Measurements from ENCODE around the gene SRGAP2C. TPM values are rescaled to one million over a fixed set of nuclear protein-coding genes. Genes with fewer than 3 reads are reported as not detected.
"Not testable (repeated sequence)": the region's sequence is repeated elsewhere in the genome, so short reads cannot be mapped to it uniquely, and the experiment has no call there.

SRGAP2C gene
- total RNA-seq, 1 donor from 2014 or later: 20.0 TPM

DNA sequence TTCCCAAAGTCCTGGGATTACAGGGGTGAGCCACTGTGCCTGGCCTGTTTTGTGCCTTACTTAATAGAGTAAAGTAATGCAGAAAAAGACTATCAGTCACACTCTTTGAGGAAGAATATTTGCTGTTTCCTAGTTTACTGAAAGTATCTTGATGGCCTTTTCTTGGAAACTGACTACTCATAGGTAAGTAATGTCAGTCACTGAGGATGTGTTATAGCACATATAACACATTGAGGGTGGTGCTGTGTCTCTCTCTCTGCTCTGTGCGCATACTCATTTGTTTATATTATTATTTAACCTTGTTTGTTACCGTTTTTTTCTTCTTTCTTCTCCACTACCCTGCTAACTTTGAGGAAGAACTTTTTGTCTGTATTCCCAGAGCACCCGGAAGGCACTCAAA is 93.4 kb downstream of the SRGAP2C start:
- not testable (repeated sequence) for DNase-seq (ENCODE audit: low read depth, low spot score)

DNA sequence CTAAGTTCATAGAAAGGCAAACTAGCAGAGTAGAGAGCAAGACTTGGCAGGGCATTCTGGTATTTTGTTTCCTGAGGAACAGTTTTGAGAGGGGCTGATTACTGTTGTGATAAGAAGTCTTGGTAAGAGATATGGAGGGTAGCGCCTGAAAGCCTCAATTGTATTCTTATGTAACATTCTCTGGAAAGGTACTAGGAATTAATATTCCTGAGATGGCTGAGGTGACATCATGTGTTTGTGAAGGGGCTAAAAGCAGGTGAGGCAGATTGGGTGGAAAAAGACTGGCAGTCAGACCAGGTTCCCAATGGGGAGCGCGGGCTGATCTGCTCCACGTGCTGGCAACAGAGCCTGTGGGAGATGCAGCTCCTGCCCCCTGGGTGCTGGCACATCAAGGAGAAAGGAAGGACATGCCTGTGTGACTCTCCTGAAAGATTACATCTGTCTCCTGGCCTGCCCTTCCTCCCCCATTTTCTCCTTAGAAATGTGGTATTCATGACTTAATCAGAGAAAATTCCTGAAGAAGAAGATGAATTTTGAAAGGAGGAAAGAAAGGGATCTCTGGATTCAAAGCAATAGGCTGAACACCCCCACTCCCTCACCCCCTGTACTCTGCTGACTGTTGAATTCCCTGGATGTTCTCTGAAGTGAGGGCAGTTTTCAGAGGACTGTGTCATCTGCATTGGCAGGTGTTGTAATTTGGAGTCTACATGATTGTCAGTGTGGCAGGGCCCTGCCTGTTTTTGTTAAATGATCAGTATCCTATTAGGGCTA is 94.2 kb downstream of the SRGAP2C start:
- not testable (repeated sequence) for DNase-seq (ENCODE audit: low read depth, low spot score)

DNA sequence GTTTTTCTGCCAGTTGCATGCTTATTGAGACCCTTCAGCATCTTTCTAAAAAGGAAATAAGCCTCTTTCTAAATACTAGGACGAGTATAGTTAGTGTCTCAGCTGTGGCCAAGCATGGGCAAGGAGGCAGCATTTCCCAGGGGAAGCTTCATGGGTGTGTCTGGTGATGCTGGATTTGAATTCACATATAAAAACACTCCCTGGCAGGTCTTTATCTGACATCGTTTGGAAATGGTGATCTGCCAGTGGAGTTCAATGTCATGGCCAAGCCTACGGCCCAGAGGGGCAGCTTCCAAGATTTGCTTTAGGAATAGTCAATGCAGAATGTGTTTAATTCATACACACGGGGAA is 94.7 kb downstream of the SRGAP2C start:
- not testable (repeated sequence) for DNase-seq (ENCODE audit: low read depth, low spot score)

DNA sequence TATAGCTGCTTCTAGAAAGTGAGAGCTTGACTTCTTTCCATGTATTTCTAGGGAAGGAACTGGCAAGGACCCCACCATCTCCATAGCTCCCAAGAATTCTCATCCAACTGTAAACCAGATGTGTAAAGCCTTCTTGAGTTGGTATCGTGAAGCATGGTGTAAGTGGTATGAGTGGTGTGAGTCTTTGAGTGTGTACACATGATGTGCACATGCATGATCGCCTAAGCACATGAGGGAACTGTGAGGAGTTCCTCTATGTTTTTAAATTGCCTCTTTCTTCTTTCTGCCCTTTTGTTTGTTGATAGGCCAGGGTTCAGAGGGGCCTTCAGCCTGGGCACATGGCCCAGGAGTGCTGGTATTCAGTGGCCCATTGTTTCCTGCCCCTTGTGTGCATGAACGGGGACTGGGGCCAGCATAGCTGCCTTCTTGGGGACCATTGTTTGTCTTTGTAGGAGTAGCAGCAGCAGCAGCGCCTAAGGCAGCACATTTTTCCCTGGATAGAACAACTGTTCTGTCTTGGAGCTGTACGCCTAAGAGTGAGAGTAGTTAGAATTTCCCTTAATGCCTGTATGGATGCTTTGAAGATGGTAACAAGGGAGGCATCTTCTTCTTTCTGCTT is 96.0 kb downstream of the SRGAP2C start:
- DNase-seq (ENCODE audit: low read depth, low spot score): not testable (repeated sequence)

DNA sequence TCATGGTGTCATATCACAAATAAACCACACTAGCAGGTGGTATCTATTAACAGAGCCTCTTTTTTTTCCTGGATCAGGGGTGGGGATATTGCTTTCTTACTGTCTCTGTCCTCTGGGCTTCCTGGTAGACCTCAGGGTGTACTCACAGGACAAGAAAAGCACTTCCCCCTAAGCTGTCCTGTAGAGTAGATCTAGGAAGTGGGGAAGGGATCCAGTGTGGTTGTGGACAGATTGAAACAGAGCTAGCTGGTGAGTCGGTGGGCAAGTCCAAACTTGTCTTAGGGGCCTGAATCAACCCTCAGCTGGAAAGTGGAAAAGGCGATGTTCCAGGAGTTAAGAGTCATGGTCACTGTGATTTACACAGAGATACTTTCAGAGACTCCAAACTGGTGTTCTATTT is 96.7 kb downstream of the SRGAP2C start:
- not testable (repeated sequence) for DNase-seq (ENCODE audit: low read depth, low spot score)

DNA sequence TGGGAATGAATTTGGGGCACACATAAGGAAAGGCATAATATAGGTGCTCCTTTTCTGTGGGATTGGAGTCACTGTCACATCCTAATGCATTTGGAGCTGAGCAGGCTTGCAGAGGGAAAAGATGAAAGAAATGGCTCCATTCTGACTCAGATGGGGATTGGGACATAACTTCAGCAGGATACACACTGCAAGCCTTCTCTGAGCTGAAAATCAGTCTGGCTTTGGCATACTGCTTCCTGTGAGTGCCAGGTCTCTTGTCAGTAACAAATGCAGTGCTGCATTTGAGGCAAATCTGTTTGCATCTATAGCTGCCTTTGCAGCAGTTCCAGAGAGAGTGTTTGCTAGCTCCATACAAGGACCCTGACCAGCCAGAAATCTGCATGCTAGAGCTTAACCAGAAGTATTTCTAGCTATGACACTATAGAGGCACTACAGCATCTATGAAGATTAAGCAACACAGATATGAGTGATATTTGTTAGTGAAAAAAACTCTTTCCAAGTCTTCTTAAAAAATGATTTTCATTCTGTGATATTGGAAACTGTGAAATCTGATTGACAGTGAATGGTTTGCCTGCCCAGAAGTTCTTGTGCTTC is 98.9 kb downstream of the SRGAP2C start:
- DNase-seq (ENCODE audit: low read depth, low spot score): not testable (repeated sequence)

DNA sequence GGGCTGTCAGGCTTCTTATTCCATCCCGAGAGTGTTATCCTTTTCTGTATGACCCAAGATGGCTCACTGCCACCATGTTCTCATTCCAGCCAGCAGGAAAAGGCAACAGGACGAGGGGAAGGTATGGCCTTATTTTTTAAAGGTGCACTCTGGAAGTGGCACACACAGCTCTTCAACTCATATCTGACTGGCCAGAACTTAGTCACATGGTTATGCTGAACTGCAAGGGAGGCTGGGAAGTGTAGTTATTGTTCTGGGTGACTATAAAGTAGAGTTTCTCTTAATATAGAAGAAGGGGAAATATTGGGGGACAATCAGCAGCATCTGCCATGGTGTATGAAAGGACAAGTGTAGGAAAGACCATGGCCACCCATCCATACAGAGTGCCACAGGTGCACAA is 107.8 kb downstream of the SRGAP2C start:
- not testable (repeated sequence) for DNase-seq (ENCODE audit: low read depth, low spot score)

DNA sequence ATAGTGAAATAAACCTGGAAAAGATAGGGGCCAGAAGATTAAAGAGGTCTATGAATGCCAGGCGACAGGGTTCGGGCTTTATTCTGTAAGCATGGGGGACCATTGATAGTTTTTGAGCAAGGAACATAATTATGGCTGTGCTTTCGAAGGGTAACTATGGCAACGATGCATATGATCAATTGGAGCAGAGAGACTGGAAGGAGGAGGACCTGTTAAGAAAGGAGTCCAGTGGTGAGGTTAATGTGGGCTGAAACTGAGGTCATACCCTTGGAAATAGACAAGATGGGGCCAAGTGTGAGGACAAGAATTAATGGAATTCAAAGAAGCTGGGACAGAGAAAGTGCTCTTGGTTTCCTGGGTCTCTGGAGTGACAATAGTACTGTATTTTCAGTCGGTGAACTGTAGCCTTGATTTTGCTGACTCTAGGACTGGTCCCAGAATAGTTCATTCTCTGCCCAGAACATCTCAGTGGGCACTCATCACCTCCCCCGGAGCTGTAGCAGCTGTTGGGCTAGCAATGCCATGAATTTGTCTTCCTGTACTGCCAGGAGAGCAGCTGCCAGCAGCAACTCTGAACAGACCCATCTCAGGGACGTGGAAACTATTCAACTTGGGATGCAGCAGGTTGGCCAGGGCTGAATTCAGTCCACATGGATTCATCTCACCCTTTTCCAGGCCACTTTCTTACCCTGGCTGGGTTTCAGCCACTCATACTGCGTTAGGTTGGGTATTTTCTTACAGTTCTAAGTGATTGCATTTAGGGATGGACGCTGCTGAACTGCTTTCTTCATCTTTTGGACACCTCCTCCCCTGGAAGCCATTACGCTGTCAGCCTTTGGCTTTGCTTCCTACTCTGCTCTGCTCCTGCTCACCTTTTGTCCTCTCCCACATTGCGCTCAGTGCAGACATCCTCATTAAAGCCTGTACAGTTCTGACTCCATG is 108.8 kb downstream of the SRGAP2C start:
- not testable (repeated sequence) for DNase-seq (ENCODE audit: low read depth, low spot score)

DNA sequence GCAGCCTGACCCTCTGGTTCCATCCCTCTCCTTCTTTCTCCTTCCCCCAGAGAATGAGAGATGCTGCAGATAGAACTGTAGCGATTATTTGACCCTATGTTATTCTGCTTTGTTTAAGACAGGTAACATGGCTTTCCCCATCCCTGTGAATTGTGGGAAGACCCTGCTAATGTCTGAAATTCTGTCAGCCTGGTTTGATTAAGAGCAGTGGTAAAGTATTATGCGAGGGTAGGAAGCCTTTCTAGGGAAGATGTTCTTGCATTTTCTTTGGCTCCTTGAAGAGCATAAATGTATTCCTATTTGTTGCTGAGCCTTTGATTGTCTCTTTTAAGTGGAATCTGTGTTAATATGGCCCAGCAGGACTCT is 109.4 kb downstream of the SRGAP2C start:
- DNase-seq (ENCODE audit: low read depth, low spot score): not testable (repeated sequence)

DNA sequence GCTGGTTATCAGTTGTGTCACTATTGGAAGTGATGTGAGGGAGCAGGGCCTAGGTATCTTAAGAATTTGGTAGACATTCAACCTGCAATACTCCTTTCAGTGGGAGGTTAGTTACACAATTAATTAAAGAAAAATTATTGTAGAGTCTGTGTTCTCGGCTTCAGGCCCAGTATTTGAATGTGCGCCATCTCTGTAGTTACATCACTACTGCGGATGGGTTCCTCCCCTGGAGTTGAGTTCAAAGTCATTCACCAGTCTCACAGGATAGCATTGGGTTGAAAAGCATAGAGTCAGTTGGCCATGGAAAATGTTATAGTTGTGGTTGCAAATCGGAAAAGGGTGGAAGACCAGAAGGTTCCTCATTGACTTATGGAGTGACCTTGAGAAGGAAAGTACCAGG is 111.8 kb downstream of the SRGAP2C start:
- not testable (repeated sequence) for DNase-seq (ENCODE audit: low read depth, low spot score)

DNA sequence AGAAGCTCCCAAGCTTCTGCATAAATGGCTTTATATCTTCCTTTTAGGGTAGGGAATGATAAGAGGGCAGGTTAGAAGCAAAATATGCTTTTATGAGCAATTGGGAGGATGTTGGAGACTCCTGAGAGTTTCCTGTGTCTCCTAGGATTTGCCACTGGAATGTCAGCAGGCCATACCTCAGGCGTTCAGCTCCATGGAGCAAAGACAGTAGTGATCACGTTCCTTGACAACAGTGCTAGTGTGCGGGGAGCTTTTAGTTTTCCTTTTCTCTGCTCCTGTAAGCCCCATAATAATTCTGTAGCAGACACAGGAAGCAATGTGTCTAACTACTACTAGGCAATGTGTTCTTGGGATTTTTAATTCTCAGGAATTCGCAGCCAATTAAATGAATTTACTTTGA is 113.8 kb downstream of the SRGAP2C start:
- not testable (repeated sequence) for DNase-seq (ENCODE audit: low read depth, low spot score)

DNA sequence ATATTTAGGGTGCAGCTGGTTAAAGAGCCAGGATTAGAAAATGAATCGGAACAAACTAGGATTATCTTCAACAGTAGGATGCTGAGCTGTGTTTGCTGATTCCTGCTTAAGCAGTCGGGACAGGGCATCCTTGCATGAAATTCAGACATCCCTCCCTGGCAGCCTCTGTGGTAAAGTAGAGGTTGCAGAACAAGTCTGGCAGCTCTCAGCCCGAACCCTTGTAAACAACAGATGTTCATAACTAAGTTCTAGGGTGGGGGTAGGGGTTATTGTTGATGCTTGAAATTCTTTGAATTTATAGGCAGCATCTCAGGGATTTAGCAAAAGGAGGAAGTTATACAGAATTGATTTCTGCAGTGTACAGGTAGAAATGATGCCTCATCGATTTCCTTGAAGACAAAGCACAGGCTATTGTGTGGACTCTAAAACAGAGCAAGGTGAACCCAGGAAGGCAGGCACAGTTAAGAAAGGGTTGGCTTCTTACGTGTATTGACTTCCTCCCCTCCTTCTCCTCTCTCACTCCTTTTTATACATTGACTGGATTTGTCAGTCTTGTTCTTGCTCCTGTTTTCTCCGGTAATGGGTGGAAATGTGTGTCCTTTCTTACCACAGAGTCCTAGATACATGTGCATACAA is 114.9 kb downstream of the SRGAP2C start:
- DNase-seq (ENCODE audit: low read depth, low spot score): not testable (repeated sequence)

DNA sequence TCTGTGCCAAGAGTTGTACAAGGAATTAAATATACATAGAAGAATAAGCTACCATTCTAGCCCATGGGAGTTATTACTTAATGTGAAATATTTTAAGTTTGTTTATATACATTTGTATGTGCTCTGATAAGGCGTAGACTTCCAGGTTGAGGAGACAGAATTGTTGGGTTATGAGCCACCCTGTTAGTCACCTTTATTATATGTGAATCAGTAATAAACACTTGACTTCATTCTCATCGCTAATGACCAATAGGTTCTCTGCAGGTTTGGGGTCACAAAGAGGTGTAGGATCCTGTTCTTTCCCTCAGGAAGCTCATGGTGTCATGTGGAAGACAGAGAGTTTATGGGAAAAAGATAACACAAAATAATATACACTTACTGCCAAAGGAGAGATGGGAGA is 117.1 kb downstream of the SRGAP2C start:
- not testable (repeated sequence) for DNase-seq (ENCODE audit: low read depth, low spot score)

DNA sequence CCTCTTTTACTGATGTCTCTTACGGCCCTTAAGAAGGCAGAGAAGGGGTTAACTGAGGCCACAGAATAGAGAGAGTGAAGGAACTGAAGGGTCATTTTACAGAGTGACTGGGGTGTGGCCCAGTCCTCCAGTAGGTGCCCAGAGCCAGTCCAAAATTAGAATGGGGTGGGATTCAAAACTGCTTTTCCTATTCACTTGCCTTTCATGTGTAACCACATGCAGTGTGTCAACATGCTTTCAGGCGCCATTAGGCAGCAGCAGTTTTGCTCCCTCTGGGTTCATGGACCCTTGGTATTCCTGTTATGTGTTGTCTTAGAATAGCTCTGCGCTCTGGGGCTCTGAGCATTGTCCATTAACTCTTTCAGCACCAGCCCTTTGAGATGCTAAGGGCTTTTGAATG is 123.0 kb downstream of the SRGAP2C start:
- not testable (repeated sequence) for DNase-seq (ENCODE audit: low read depth, low spot score)

DNA sequence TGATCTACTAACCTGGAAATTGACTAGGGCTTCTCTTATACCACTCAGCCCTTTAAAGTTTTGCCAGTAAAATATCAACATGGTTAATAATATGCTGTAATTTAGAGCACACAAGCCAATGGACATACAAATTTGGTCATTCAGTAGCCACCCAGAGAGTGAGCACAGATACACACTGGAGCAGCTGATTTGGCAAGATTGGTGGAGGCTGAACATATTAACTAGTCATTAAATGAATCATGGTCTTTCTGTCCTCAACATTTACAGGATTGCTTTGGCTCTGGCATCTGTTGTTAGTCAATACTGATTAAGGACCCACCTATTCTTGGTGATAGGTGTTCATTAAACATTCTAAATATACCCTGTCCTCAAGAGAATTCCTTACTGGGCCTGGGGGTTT is 130.7 kb downstream of the SRGAP2C start:
- not testable (repeated sequence) for DNase-seq (ENCODE audit: low read depth, low spot score)

DNA sequence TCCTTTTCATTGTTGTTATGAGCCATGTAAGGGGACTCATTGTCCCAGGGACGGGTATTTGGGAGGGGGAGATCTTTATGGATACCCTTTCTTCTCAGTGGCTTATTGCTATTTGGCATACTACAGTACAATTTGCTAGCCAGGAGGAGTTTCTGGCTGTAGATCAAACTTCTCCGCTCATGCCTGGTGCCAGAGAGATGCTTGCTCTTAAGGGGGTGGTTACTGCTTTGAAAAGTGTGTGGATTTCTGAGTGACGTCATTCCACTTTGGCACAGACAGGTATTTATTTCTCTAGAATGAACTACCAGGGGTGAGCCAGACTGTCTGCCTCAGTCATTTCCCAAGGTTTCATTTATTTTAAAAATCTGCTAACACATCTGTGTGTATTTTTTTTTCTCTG is 131.3 kb downstream of the SRGAP2C start:
- DNase-seq (ENCODE audit: low read depth, low spot score): not testable (repeated sequence)

DNA sequence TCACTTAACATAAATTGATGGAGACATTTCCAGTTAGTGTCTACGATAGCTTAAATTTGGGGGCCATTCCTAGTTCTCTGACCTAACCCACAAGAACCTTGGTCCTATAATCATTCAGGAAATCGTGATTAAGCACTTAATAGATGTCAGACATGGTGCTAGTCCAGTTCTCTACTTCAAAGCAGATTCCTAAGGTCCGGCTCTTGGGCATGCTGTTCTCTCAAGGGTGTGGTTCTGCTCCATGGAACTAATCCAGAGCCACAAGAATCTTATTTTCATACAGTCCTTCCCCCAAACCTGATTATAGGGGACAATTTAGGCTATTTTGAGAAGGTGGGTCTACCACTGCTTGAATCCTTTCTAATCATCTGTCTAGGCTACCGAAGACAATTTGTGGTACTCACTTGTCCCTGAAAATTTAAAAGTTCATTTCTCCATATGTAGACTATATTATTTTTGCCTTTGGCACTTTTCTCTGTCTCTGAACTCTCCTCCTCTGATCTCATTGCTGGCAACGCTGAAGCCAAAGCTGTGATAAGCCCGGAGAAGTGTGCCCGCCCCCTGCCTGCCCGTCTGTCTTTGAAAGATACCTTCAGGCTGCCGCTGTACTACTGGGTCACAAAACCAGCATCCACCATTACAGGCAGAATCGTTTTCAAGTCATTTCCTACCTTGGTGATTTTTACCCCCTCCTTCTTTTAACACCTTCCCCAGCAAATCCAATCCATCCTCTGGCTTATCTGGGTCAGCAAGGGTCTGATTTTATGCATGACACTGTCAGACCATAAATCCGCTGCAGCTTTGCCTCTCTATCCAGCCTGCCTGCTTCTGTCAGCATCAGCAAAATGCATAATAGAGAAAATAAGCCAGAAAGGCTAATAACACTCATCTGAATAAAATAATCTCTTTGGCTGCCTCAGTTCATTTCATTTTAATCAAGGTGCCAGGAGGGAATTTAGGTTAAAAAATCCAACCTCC is 133.0 kb downstream of the SRGAP2C start:
- not testable (repeated sequence) for DNase-seq (ENCODE audit: low read depth, low spot score)

DNA sequence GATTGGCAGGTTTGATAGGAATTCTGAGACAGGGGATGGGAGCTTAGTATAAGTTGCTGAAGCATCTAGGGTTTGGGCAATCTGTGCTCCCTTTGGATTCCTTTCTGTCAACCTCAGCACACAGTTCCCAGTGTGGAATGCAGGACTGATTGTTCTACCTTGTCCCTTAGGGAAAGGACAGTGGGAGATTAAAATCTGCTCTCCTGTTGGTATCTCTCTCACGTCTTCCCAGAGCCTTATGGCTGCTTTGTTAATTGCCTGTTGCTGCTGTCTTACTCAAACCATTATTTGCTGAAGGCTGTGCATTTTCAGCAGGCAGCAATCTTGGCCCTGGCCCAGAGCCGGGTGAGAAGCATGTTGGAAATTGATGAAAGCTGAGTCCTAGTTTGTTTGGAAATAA is 133.9 kb downstream of the SRGAP2C start:
- DNase-seq (ENCODE audit: low read depth, low spot score): not testable (repeated sequence)

DNA sequence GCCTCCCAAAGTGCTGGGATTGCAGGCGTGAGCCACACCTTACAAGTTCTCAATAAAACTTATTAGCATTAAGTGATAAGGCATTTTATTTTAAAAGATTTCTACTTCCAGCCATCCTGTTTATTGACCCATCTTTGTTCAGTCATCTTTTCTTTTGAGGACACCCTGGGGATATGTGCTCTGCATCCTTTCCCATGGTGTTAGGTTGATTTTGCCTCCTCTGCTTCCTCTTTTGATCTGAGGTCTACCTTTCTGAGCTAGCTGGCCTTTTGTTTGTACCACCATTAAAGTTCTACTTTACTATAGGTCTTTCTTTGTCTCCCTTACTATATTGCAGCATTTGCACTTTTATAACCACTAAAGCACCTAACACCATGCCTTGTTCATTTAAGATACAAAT is 136.9 kb downstream of the SRGAP2C start:
- not testable (repeated sequence) for DNase-seq (ENCODE audit: low read depth, low spot score)

DNA sequence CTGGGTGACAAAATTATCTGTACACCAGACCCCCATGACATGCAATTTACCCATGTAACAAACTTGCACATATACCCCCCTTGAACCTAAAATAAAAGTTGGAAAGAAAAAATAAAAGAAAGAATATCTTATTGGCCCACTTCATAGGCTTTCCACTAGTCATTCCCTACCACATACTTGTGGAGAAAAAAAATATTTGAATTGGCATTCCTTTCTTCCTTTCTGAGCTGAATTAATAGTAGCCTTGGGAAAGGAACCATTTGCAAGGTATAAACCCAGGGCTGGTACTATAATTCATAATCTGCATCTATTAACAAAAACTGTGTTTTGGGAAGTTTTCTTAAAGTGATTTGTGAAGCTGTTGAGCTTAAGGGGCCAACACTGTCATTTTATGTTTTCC is 140.0 kb downstream of the SRGAP2C start:
- DNase-seq (ENCODE audit: low read depth, low spot score): not testable (repeated sequence)
